Endothelial cell of hepatic sinusoid (primary cell): Measurements from ENCODE around the gene MVB12B.

Source experiments
- in situ Hi-C: cut with HindIII; loops from 2 replicates; pipeline ENCODE4 v1.10.0; 2017; ENCODE audit warnings: low sequenced_read_pairs

MVB12B gene

DNA sequence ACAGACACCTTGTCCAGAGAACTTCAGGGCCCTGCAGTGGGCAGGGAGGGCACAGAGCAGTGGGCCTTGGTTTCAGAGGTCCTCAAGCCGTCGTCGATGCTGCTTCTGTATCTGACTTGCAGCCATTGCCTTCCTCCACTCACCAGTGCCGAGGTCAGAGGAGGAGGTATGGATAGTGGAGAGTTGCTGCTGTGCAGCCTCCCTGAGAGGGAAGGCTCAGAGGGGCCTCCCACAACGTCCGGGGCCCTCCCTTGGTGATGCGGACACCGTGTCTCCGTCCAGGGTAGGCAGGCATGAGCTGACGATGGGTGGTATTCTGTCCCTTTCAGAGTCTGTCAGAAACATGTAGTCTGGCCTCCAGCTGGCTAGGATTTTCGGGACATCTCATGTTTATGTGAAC lies 73.9 kb downstream of the MVB12B start:
- in situ Hi-C loops = no loop called here

DNA sequence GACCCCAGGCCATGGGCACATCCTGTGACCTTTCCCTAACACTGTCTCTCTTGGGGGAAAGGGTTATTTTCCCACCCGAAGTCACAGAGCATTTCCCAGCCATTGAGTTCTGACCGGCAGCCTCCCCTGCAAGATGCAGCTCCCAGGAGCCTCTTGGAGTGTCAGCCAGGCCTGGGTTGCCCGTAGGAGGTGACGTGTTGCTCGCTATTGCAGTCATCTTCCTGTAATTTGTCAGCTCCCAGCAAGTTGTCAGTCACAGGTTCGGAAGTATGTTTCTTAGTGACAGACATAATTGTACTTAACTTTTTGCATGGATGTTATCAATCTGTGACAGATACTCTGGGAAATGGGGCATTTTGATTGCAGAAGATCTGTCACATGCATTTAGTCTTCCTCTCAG lies 74.5 kb downstream of the MVB12B start:
- in situ Hi-C loops = no loop called here

DNA sequence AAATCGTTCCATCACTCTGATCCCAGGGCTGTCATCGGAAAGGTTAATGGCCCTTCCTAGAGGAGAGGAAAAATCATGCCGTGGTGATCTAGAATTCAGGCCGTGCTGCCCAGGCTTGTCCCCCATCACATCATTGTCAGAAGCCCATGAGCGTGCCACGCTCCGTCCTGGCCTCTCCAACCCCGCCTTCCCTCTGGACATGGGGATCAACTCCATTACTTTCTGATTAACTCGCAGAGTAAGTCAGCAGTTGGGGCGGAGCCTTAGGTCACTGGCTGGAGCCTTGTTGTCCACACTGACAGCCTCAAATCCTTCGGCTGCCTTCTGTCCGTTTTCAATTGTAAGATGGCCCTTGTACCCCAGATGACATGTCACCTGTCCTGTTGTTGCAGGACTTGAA lies 75.0 kb downstream of the MVB12B start:
- in situ Hi-C loops = no loop called here

DNA sequence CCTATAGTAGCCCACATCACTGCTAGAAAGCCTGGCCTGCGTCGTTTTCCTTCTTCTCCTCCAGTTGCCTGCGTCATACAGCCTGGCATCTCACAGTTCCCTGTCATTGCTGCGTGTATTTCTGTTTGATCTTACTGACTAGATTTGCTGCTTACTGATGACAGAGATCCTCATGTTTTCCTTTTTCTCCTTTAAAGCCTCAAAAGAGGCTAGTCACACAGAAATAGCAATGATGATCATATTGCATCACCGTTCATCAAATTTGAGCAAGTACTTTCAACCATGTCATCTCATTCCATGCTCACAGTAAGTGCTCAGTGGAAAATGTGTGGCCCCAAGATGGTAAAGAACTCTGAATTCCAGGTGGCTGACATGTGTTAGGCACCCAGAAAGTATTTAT lies 76.8 kb downstream of the MVB12B start:
- in situ Hi-C loops = no loop called here

DNA sequence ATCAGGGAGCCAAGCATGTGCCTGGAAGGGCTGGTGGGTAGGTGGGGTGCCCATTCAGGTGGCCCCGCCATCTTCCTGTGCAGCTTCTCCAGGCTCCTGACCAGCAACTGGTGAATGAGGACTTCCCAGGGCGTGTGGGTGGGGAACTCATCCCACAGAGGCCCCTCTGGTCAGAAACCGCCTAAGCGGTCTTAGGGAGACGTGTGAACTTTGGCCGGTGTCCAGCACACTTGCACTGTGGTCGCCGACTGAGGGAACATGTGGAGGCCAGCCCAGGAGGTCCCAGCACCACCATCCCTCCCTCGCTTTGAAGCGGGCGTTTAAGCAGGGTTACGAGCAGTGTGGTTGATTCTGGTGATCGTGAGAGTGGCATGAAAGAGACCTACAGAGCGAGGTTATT lies 77.8 kb downstream of the MVB12B start:
- in situ Hi-C loops = no loop called here

DNA sequence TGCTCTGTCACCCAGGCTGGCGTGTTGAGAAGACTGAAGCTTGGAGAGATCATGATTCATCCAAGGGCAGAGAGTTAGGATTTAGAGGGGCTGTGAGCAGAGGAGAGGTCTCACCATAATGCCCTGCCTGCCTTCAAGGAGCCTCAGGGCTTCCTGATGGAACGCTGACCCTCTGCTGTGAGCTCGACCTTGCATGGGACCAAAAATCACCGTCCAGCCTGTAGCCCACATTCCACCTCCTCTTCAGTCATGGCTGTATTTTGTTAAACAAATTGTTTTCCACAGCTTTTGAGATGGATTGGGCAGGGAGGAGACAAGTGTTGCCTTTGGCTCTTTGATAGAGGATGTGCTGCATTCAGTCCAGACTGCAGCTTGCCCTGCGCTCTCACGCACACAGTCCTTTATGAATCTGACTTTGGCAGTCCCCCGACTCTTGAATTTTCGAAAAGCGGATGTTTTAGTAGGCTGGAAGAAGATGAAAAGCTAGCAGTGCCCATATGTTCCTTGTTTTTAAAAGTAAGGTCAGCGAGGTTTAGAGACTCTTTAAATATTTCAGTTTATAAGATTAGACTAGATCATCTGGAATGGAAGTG lies 79.5 kb downstream of the MVB12B start:
- in situ Hi-C loops = no loop called here

DNA sequence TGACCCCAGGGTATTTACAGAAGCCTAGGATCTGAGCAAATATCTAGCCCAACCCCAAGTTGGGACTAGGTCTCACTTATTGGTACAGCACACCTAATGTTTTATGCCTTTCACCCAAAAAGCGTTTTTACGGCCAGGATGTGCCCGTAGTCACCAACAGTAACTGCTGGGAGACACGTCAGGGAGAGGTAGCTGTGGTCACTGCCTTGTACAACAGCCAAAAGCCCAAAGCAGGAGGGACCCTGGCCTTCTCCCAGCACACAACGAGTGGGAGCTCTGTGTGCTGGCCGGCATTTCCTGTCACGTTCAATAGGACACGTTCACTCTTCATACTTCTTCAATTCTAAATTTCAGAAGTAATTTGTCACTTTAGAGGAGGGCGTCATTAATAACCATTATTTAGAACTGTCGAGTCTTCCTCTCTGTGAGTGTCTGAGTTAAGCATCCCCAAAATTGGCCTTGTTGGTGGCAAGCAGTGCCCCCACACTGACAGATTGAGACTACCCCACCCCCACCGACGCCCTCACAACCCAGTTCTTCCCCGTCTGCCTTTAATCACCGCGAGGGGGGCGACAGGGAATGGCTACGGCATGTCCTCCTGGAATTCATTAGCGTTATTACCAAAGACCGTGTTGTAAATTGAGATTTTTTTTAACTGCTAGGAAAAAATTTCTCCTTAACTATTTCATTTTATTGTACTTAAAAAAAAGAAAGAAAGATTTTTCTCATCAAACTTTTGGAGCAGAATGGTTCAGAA lies 80.7 kb downstream of the MVB12B start:
- in situ Hi-C loops = no loop called here

DNA sequence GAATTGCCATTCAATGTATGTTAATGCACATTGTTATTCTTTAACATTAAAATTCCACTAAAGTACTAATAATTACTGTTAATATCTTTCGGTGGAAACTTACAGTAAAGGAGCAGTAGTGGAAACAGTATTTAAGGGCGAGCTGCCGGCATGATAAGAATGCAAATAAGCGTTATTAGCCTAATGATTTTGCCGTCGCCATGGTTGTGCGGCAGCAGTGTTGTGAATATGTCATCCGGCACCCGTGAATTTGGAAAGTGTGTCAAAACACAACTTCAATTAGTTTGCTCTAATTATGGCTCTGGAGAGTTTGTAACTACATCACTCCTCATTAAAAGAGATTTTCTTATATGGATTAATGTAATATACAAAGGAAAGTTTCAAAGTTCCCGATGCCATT lies 81.4 kb downstream of the MVB12B start:
- in situ Hi-C loops = no loop called here

DNA sequence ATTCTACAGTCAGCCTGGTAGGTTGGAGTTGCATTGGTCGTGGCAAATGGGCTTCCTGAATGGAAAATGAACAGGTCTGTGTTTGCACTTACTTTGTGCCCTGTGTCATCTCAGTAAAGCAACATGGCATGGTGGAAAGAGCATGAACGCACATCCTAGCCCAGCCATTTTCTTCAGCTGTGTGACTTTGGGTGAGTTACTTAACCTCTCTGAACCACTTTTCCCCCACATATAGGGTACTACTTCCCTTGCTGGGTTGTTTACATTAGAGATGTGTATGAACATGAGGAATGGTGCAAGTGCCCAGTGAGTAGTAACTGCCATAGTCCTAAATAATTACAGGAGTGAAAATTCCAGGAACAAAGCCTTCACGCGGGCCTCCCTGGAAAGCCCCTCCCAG lies 83.6 kb downstream of the MVB12B start:
- in situ Hi-C loops = no loop called here

DNA sequence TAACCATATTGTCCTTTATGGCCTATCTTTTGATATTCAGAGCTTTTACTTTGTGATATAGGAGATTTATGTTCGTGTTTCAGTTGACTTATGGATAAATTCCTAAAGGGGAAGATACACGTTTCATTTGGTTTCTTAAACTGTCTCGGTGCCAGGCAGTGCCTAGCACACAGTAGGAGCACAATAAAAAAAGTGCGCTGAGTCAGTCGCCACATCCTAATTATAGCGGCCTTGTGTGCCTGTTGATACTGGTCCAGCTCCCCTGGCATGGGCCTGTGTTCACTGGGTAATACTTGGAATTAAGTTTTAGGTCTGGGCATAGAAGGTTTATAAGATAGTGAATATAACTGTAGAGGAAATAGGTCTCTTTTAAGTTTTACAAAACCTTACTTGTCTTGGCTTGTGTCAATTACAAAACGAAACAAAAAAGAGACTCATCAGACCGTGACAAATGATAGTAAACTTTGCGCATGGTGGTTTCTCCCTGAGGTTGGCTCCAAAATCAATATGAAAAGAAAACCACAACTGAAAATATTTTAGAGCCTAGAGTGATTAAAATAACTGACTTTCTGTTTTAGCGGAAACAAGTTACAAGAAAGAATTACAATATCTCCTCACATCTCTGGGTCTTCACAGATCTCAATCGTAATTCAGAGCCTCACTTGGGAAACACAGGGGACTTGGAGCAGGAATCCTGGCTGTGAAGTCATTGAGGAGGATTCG lies 84.8 kb downstream of the MVB12B start:
- in situ Hi-C loops = no loop called here

DNA sequence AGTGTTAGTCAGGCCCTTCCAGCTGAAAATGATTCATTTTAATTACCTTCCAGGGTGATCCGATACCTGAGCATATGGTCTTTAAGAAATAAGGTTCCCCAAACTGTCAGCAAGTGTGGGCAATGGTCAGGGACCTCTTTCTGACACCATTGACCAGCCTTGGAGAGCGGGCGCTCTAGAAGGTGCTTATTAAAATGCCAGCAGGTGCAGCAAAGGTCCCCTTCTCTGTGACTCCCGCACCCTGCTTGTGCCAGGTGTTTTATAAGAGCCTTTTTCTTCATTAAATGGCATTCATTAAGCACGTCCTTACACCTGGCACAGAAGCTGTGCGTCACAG lies 85.3 kb downstream of the MVB12B start:
- in situ Hi-C loops = no loop called here

DNA sequence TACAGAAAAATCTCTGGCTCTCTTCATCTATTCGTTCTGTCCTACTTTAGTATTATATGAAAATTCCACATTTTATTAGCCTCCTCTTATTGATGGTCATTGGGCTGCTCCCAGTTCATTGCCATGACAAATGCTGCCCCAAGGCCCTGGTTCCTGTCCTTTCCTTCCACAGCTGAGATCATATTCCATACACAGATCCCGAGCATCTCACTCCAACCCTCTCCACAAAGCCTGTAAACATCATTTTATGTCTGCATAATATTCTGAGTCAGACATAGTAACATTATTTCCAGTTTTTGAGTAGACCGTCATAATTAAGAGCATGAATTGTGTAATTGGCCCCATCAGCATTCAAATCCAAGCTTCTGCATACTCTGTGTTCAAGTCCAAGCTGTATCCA lies 86.3 kb downstream of the MVB12B start:
- in situ Hi-C loops = no loop called here

DNA sequence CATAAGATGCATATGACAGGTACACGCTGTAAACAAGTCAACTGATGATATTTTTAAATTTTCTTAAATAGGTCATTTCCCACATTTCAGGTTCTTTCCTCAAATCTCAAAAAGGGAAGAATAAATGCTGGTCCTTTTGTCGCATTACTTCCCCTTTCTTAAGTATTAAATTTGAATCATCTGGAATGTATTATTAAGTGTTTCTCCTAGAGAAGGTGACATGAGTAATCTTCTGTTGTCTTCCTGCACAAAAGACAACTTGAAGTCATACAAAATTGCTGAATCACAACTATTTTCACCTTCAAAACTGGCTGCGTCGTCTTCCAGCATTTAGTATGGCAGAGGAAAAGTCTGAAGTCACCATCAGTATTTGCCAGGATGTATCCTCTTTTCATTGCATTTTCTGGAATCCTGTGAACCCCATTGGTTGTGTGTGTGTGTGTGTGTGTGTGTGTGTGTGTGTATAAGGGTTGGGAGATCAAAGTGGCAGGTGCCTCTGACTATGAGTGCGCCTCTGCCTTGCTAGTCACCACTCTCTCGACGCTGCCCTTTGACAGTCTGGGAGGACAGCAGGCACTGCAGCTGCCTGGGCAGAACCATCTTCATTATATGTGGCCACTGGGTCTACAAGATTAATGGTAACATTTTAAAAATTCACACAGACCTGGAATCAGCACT lies 86.9 kb downstream of the MVB12B start:
- in situ Hi-C loops = no loop called here

DNA sequence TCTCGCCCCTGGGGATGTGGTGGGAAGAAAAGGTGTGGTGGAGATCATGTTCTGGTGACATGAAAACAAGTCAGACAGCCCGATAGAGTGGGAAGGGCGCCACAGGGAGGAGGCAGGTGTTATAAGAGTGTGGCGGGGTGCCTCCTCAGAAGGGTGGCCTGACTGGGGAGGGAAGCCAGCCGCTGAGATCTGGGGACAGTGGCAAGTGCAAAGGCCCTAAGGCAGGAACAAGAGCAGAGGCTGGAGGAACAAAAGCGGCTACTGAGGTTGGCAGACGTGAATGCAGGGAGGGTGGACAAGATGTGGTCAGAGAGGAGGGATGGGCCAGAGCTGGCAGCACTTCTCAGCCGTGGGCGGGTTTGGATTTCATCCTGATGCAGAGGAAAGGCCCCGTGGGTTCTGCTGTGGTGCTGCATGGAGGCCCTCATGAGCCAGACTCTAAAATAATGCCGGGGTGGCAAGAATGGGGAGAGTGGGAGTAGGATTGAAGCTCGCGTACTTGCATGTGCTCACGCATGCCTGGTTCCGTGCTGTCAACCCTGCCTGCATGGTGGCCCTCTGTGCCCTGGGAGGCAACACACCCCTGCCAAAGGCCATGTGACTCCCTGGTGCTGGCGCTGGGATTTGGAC lies 89.2 kb downstream of the MVB12B start:
- in situ Hi-C loops = no loop called here

DNA sequence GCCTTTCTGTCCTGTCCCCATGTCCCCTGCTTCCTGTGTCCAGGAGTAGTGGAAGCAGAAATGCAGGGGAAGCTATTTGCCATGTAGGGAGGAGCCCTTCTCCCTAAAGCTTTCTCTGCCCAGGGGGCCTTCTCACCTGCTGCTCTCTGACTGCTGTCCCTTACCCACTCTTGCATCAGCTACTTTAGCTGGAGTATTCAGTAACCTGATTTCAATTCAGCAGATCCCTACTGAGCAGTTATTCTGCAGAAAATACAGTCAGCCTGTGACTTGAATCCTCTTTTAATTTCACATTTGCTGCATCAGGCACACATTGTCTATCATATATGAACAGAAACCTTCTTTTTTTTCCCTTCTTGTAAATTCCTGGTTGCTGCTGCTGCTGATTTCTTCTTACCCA lies 90.4 kb downstream of the MVB12B start:
- in situ Hi-C loops = no loop called here

DNA sequence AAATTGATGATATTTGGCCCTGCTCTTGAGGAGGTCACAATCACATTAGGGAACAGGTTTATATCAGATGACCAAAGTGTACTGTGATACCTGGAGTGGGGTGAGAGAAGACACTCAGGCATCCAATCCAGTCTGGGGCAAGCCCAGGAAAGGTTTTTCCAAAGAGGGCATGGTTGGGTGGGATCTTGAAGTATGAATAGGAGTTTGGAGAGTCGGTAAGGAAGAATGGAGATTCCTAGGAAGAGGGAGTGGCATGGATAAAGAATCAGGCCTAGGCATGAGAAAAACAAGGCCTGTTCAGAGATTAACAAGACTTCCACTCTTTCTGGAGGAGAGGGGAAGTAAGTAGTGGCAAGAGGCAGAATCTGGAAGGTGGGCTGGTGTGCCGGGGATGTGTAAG lies 91.1 kb downstream of the MVB12B start:
- in situ Hi-C loops = no loop called here

DNA sequence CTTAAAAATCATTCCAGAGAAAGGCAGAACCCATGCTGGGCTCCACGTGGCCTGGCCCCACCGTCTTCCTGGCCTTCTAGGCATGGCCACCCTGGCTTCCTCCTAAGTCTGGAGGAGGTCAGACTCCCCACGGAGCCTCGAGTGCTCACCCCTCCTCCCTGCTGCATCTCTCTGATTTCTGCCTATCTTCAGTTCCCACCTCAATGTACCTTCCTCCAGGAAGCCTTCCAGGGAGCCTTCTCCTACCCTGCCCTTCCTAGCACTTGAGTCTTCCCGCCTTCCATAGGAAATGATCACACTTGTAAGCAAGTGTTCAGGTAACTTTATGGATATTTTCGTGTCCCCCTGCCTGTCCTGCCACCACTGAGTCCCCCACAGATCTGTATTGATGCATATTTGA lies 92.0 kb downstream of the MVB12B start:
- in situ Hi-C loops = no loop called here

DNA sequence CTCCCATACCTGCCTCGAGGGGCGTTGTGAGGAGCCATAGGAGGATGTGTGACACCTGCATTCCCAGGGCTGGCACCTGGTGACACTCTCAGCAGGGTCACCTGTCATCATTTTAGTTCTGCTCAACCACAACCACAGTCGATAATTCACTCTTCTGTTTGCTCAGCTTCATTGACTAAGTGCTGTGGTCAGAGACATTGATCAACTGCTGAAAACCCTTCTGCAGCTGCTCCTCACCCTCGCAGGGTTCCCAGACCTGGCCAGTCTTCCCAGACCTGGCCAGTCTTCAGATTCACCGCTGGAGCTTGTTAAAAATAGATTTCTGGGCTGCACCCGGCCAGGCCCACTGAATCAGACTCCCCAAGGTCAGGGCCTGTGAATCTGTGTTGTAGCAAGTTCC lies 92.8 kb downstream of the MVB12B start:
- in situ Hi-C loops = no loop called here

DNA sequence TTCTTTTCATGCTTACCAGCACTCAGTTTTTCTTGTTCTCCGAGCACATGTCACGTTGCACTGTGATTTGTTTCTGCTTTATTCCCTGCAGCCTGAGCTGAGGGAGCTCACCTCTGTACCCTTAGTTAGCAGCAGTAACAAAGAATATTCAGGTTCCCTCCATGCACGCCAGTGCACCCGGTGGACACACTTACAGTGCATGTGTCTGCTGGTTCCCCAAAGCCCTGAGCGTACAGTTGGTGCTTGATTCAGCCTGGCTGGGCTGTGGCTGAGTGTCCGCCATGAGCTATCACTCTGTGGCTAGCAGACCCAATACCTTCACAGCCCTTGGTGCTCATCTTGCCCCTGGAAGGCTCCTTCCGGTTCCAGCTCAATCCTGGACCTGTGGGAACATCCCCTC lies 93.5 kb downstream of the MVB12B start:
- in situ Hi-C loops = no loop called here

DNA sequence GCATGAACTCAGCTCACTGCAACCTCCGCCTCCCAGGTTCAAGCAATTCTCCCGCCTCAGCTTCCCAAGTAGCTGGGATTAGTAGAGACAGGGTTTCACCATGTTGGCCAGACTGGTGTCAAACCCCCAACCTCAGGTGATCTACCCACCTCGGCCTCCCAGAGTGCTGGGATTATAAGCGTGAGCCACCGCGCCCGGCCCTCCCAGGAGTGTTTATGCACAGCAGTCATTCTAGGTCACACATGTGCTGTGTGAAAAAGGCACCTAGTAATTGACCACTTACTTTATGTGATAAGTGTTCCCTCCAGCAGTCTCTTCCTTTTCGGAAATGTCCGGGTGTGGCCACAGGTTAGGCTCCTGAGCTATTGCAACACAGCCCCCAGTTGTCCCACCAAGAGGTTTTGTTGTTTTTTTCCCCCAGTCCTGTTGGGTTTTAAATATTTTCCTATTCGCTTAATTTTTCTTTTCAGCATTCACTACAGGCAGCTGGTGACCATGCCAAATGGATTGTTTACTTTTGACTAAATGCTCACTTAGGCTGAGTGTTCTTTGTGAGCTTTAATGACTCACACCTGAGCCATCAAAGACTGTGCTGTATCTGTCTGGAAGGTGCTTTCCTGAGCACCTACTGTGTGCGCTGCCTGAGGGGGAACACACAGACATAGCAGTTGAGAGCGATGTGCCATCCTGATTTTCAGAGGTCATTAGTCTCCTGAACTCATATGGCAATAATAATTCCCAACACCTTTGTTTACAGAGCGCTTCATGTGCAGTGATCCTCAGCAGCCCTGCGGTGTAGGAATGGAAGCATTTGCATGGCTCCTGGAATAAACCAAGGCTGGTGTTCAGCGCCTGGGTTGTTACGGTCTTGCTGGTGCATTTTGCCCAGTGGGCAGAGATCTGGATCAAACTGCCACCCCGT lies 94.3 kb downstream of the MVB12B start:
- in situ Hi-C loops = no loop called here
